SK-N-SH (cell line): ENCODE data around the gene ATP2B2. TPM values are rescaled to one million over a fixed set of nuclear protein-coding genes. Genes with fewer than 3 reads are reported as not detected.

ENCODE experiments used
- CTCF ChIA-PET: fragments of 300-600, 350-600 bp; formaldehyde crosslinking; extraction: SDS; loops from one replicate; lab custom pipeline; 2021; lab: Yijun Ruan, JAX
- POLR2A ChIA-PET: fragments of 350-600 bp; sonication (Branson Sonifier 250); formaldehyde crosslinking; extraction: SDS; loops from one replicate; lab custom pipeline; 2020; ENCODE audit warnings: antibody characterized with exemption, inconsistent platforms; lab: Yijun Ruan, JAX
- DNase-seq: peaks from one replicate; pipeline ENCODE4 v3.0.0; 2012
- H2AFZ ChIP-seq: fragments of 200-600 bp; sonication (generic); 2 replicates; pipeline ENCODE4 v1.8.1; 2016; ENCODE audit warnings: antibody characterized with exemption, mild to moderate bottlenecking, low read depth
- H3F3A ChIP-seq: fragments of 200-600 bp; sonication (generic); replicated peaks from 2 replicates; pipeline ENCODE3; 2016; ENCODE audit warnings: antibody characterized with exemption, mild to moderate bottlenecking; ENCODE audit not compliant: insufficient read depth
- H3K27ac ChIP-seq, 2 experiments: fragments of 200-500 bp in 1 of 2; fragments of 200-600 bp in 1 of 2; sonication (Bioruptor generic) in 1 of 2; sonication (generic), shearing (Covaris generic) in 1 of 2; 2 replicates each; pipeline versions ENCODE4 v1.5.1 to v1.6.1; 2014 to 2016; ENCODE audit warnings: low read depth in 2 of 2, inconsistent platforms in 1 of 2, low read length in 1 of 2, mild to moderate bottlenecking in 1 of 2, mixed read lengths in 1 of 2
- H3K27me3 ChIP-seq: fragments of 200-600 bp; sonication (generic), shearing (Covaris generic); 2 replicates; pipeline ENCODE4 v1.6.1; 2016; ENCODE audit warnings: mixed run types; ENCODE audit not compliant: insufficient read depth
- H3K36me3 ChIP-seq, 2 experiments: fragments of 200-500 bp in 1 of 2; fragments of 200-600 bp in 1 of 2; sonication (Bioruptor generic) in 1 of 2; sonication (generic) in 1 of 2; replicated peaks in 1 of 2; 2 replicates each; pipeline versions ENCODE3 to v1.5.1; 2014 to 2016; ENCODE audit warnings: low read length in 1 of 2, mild to moderate bottlenecking in 1 of 2; ENCODE audit not compliant: insufficient read depth in 2 of 2, control insufficient read depth in 1 of 2
- H3K4me1 ChIP-seq, 2 experiments: fragments of 200-500 bp in 1 of 2; fragments of 200-600 bp in 1 of 2; sonication (Bioruptor generic) in 1 of 2; sonication (generic), shearing (Covaris generic) in 1 of 2; 2 replicates each; pipeline versions ENCODE4 v1.5.1 to v1.6.1; 2014 to 2016; ENCODE audit warnings: low read depth in 1 of 2, low read length in 1 of 2, mixed run types in 1 of 2; ENCODE audit not compliant: insufficient read depth in 2 of 2, control insufficient read depth in 1 of 2
- H3K4me2 ChIP-seq: fragments of 200-600 bp; sonication (generic), shearing (Covaris generic); 2 replicates; pipeline ENCODE4 v1.6.1; 2017; ENCODE audit warnings: mixed run types
- H3K4me3 ChIP-seq, 2 experiments: fragments of 200-500 bp in 1 of 2; fragments of 200-600 bp in 1 of 2; sonication (Bioruptor generic) in 1 of 2; sonication (generic), shearing (Covaris generic) in 1 of 2; 2 replicates each; pipeline versions ENCODE4 v1.5.1 to v1.8.1; 2014 to 2016; ENCODE audit warnings: low read depth in 2 of 2, inconsistent platforms in 1 of 2, low read length in 1 of 2, mild to moderate bottlenecking in 1 of 2, mixed read lengths in 1 of 2, moderate library complexity in 1 of 2
- H3K79me2 ChIP-seq: fragments of 200-600 bp; sonication (generic); 2 replicates; pipeline ENCODE4 v1.8.1; 2017; ENCODE audit warnings: mild to moderate bottlenecking; ENCODE audit not compliant: insufficient read depth
- H3K9ac ChIP-seq: fragments of 200-600 bp; sonication (generic); 2 replicates; pipeline ENCODE4 v1.6.1; 2017; ENCODE audit warnings: mixed run types
- H3K9me2 ChIP-seq: fragments of 200-600 bp; sonication (generic); 2 replicates; pipeline ENCODE4 v1.6.1; 2017; ENCODE audit warnings: mixed run types
- H3K9me3 ChIP-seq: fragments of 200-600 bp; sonication (generic); 2 replicates; pipeline ENCODE4 v1.6.1; 2017; ENCODE audit warnings: mixed run types, mild to moderate bottlenecking, moderate library complexity
- H4K20me1 ChIP-seq: fragments of 200-600 bp; sonication (generic); 2 replicates; pipeline ENCODE4 v1.6.1; 2017; ENCODE audit warnings: mild to moderate bottlenecking, mixed run types; ENCODE audit not compliant: insufficient read depth
- EP300 ChIP-seq, 2 experiments: IDR thresholded peaks; 2 replicates each; pipeline versions ENCODE4 v1.4.0 to v1.6.1; 2012; ENCODE audit warnings: borderline replicate concordance in 1 of 2, low read depth in 1 of 2, low read length in 1 of 2
- EZH2phosphoT487 ChIP-seq: fragments of 200-600 bp; sonication (generic); IDR thresholded peaks from 2 replicates; pipeline ENCODE4 v1.6.1; 2017; ENCODE audit warnings: low read depth, mixed run types, mild to moderate bottlenecking, antibody characterized with exemption, moderate library complexity, borderline replicate concordance
- FOSL2 ChIP-seq: IDR thresholded peaks from 2 replicates; pipeline ENCODE4 v1.4.0; 2012; ENCODE audit warnings: low read depth, mild to moderate bottlenecking, moderate library complexity, borderline replicate concordance
- FOXJ3 ChIP-seq: sonication (generic); formaldehyde crosslinking; IDR thresholded peaks from 2 replicates; pipeline ENCODE4 v1.5.1; 2020; ENCODE audit warnings: mild to moderate bottlenecking, missing genetic modification reagents
- IRF3 ChIP-seq: fragments of 150-350 bp; IDR thresholded peaks from 2 replicates; pipeline ENCODE4 v1.6.1; 2016; ENCODE audit warnings: mild to moderate bottlenecking, low read depth, low read length
- MEF2A ChIP-seq: IDR thresholded peaks from 2 replicates; pipeline ENCODE4 v1.4.0; 2012; ENCODE audit warnings: low read depth, borderline replicate concordance
- MXI1 ChIP-seq: IDR thresholded peaks from 2 replicates; pipeline ENCODE4 v1.6.1; 2012; ENCODE audit warnings: mild to moderate bottlenecking, low read depth, low read length, improper control_type of control experiment
- NRF1 ChIP-seq: IDR thresholded peaks from 2 replicates; pipeline ENCODE4 v1.6.1; 2012; ENCODE audit warnings: low read depth, mild to moderate bottlenecking, low read length
- RAD21 ChIP-seq: IDR thresholded peaks from 2 replicates; pipeline ENCODE4 v1.6.1; 2012; ENCODE audit warnings: mild to moderate bottlenecking, low read length
- REST ChIP-seq: IDR thresholded peaks from 2 replicates; pipeline ENCODE4 v1.6.1; 2012; ENCODE audit warnings: mild to moderate bottlenecking, low read depth, low read length, moderate library complexity
- RFX5 ChIP-seq: IDR thresholded peaks from 2 replicates; pipeline ENCODE4 v1.6.1; 2012; ENCODE audit warnings: mild to moderate bottlenecking, improper control_type of control experiment, low read length
- SMC3 ChIP-seq: IDR thresholded peaks from 2 replicates; pipeline ENCODE4 v1.6.1; 2012; ENCODE audit warnings: low read depth, low read length, improper control_type of control experiment
- TCF12 ChIP-seq: IDR thresholded peaks from 2 replicates; pipeline ENCODE4 v1.4.0; 2012
- TEAD4 ChIP-seq: IDR thresholded peaks from 2 replicates; pipeline ENCODE4 v1.4.0; 2012; ENCODE audit warnings: mild to moderate bottlenecking, borderline replicate concordance; ENCODE audit not compliant: insufficient read depth
- USF2 ChIP-seq: fragments of 150-350 bp; IDR thresholded peaks from 2 replicates; pipeline ENCODE4 v1.6.1; 2017; ENCODE audit warnings: antibody characterized with exemption, low read length, low read depth, borderline replicate concordance
- ZBTB33 ChIP-seq: IDR thresholded peaks from 2 replicates; pipeline ENCODE4 v1.4.0; 2012; ENCODE audit warnings: low read depth, borderline replicate concordance
- WGBS: methylation state at CpG from one replicate; pipeline ENCODE4 v1.1.6; 2017; ENCODE audit warnings: low lambda C conversion rate; 5-methylcytosine and 5-hydroxymethylcytosine counted together
- polyA plus RNA-seq, 3 experiments: library from polyadenylated mRNA; depleted of rRNA; stranded (reverse); fragments of >200 nt; gene quantifications; 2 replicates each; pipeline ENCODE4 v1.2.3, GENCODE V29; 2012

Gene ATP2B2
- polyA plus RNA-seq, 1 of the 3 experiments (the other 2 are of a cell fraction): 0.15 TPM

GRCh38 chr3:10380906-10381305, 124.5 kb downstream of the ATP2B2 start:
- H3F3A ChIP-seq: no peaks in the 10 kb centered on the region
- TF ChIP-seq MEF2A (no peak), RAD21 (no peak), FOXJ3 (no peak), EZH2phosphoT487 (no peak), RFX5 (no peak), TCF12 (no peak), ZBTB33 (no peak), EP300 (IDR thresholded peaks at IDR 0.05; ENCODE audit: borderline replicate concordance in 1 of 2, low read depth in 1 of 2, low read length in 1 of 2) (no peak)
- TF ChIP-seq, all 33 proteins: peak for 0
- H3K4me2 ChIP-seq: no peak overlapping the region
- H3K27ac ChIP-seq: no peak overlapping the region
- H3K4me3 ChIP-seq: no peak overlapping the region
- H3K9ac ChIP-seq: no peak overlapping the region
- CTCF ChIA-PET: interaction anchor here (1.0 to 2.1 kb wide), 2 partner anchors 11 to 358 kb away, joined by 3 to 7 read pairs; no protein-coding TSS in a partner anchor
- WGBS: 37% methylated on average over 3 of the region's 3 CpGs
- no peaks in the 10 kb centered on the region for H3K27me3 ChIP-seq
- no peaks in the 10 kb centered on the region for H3K4me1 ChIP-seq
- no peak overlapping the region for H2AFZ ChIP-seq
- no peaks in the 10 kb centered on the region for H3K9me2 ChIP-seq
- POLR2A ChIA-PET: no interaction called here
- no peak for DNase-seq
- no peaks in the 10 kb centered on the region for H3K79me2 ChIP-seq
- no peaks in the 10 kb centered on the region for H3K9me3 ChIP-seq
- H4K20me1 ChIP-seq: no peaks in the 10 kb centered on the region
- no peaks in the 10 kb centered on the region for H3K36me3 ChIP-seq

GRCh38 chr3:10379961-10380360, 125.4 kb downstream of the ATP2B2 start:
- ChIA-PET CTCF (no interaction called here), POLR2A (no interaction called here)
- TF ChIP-seq EP300 (IDR thresholded peaks at IDR 0.05; ENCODE audit: borderline replicate concordance in 1 of 2, low read depth in 1 of 2, low read length in 1 of 2): no peak
- no peak for TF ChIP-seq TCF12
- no peak for TF ChIP-seq ZBTB33
- TF ChIP-seq IRF3: no peak
- TF ChIP-seq USF2: no peak
- TF ChIP-seq NRF1: no peak
- no peak for TF ChIP-seq SMC3
- TF ChIP-seq REST: no peak
- TF ChIP-seq RFX5: no peak
- TF ChIP-seq FOSL2: no peak
- TF ChIP-seq TEAD4: no peak
- no peak for TF ChIP-seq MXI1
- no peak for TF ChIP-seq MEF2A
- Histone ChIP-seq H3K79me2 (no peaks in the 10 kb centered on the region), H3K9me3 (no peaks in the 10 kb centered on the region), H3K27ac (no peak overlapping the region), H2AFZ (no peak overlapping the region), H4K20me1 (no peaks in the 10 kb centered on the region), H3F3A (no peaks in the 10 kb centered on the region), H3K9ac (no peak overlapping the region), H3K4me1 (no peaks in the 10 kb centered on the region), H3K36me3 (no peaks in the 10 kb centered on the region), H3K9me2 (no peaks in the 10 kb centered on the region), H3K27me3 (no peaks in the 10 kb centered on the region), H3K4me3 (no peak overlapping the region), H3K4me2 (no peak overlapping the region)
- DNase-seq: no peak
- WGBS: 28% methylated on average over 5 of the region's 7 CpGs
